Measurements from ENCODE around the gene RAPGEF4.
"Not testable (repeated sequence)": the region's sequence is repeated elsewhere in the genome, so short reads cannot be mapped to it uniquely, and the experiment has no call there.

The RAPGEF4 gene

DNA sequence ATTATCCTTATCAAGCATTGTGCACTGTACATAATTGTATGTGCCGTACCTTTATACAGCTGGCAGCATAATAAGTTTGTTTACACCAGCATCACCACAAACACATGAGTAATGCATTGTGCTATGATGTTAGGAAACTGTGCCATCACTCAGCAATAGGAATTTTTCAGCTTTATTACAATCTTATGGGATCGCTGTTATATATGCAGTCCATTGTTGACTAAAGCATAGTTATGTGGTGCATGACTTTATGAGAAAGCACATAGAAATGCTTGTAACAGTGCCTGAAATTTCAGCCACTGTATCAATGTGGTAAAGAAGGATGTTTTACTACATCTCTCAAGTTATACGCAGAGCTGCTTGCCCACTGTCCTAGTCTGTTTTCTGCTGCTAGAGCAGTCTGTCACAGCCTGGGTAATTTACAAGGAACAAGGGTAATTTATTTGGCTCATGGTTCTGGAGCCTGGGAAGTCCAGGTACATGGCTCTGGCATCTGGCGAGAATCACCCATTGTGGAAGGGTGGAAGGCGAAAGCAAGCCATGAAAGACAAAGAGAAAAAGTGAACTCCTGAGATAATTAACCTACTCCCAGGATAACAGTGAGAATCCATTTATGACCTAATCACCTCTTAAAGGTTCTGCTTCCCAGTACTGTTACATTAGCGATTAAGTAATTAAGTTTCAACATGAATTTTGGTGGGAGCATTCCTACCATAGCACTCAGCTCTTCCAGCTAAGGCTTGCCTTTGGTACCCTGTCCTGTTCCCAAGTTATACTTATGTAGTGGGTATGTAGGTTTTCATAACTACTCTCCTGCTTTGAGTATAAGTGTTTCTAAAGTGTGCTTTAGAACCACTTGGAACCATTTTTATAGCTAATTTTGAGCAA is 344.6 kb downstream of the RAPGEF4 start:
- DNase-seq = no peak

DNA sequence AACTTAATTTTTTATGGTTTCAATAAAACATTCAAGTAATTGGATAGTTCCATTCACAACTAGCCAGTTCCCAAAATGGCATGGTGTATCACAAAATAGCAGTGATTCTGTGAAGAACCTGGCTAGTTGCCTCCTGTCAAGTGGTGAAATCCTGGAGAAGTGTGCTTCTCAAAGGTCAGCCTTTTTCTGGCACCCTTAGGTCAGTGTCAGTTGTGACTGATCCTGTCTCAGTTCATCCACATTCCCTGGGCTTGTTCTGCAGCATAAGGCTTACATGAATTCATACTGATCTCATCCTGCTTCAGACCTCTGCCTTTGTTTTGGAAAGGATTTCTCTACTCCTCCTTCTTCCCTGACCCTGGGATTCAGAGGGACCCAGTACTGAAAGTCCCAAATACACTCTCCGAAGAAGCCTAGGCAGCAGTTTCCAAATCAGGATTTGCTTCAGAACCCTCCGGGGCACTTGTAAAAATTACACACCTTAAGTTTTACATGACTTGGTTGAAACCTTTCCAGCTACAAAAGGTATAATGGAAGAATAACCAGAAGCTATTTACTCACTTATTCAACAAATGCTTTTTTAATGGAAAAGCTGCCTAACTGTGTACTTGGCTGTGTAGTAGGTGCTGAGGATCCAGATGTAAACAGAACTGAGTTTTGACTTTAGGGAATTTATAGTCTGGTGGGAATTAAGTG is 351.0 kb downstream of the RAPGEF4 start:
- no peak for DNase-seq

DNA sequence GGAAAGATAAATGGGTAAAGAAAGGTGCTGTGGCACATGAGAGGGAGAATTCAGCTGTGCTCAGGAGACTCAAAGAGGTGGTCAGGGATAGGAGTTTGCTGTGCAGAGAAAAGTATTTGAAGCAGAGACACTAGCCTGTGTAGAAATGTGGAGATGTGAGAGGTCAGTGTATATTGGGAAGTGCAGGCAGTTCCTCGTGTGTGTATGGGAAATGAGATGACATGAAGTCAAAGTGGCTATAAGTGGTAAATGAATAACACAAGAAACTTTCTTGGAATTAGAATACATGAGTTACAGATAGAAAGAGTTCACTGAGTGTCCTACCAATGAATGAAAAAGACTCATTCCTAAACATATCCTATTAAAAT is 351.6 kb downstream of the RAPGEF4 start:
- DNase-seq = no peak

DNA sequence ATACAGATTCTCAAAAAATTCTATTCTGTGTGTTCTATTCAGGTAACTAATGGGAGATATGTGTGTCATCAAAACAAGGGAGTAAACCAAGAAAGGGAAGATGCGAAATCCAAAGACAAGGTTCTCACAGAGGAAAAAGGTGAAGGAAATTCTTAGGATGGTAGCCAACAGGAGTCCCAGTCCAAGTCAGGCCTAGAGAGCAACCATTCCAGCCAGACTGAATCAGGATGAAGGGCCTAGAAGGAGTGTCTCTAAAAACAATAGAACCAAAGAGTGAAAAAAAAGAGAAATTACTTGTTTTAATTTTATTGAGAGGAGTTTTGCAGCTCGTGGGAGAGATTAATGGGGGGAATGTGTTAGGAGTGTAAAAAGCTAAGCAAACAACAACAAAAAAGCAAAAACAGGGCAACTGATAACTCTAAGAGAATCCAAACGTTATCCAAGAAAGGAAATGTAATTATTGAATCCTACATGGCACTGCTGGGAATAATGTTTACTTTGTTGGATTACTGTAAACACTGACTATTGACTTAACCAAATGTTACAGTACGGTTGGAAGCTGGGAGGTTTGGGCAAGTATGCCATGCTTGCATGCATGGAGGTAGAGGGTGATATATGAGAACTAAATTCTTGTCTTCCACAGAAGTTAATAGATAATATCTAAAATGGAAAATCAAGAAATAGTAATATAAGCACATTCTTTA is 352.3 kb downstream of the RAPGEF4 start:
- no peak for DNase-seq

DNA sequence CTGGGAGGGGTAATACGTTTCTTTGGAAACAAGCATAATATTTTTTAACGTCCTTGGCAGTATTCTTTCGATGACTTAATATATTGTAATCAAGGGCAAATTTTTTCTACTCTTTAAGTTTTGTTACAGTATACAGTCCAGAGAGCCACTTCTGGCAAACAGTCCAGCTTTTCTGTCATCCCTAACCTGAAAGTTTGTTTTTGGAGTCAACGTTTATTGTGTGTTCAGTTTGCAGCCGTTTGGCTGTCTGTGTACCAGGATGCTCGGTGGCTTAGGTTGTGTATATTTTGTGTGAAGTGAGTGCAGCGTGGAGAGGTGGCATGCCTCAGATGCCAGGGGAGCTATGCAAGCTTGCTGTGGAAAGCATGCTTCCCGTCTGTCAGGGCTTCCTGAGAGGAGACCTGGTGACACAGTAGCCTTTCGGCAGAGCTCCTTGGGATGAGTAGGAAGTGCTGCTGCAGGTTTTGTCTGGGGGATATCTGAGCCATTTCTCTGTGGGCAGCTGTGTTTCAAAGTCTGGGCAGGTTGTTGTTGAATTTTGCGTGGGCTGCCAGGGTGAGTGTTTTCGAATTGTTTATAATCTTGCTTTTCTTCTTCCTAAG is 354.7 kb downstream of the RAPGEF4 start:
- DNase-seq = no peak

DNA sequence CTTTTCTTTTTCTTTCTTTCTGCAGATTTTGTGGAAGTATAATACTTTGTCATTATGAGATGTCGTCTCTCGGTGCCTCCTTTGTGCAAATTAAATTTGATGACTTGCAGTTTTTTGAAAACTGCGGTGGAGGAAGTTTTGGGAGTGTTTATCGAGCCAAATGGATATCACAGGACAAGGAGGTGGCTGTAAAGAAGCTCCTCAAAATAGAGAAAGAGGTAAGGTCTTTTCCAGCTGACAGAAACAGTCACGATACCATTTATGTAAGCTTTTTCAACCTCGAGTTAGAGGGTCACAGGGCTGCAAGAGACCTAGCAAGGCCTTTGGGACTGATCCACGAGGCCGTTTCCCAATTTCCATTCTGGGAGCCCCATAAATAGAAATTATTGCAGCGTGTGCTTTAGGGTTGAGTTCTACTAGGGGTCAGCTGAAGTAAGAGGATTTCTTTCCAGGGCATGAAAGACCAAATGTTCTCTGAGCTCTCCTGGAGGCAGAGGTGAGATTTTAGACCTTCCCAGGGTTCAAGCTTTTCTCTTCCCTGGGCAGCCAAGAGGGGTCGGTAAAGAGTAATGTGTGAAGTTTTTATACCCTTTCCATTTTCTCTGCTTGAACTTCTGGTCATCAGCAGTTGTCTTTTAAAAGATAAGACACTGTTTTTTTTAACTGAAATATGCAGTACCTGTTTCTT is 355.5 kb downstream of the RAPGEF4 start:
- no peak for DNase-seq

DNA sequence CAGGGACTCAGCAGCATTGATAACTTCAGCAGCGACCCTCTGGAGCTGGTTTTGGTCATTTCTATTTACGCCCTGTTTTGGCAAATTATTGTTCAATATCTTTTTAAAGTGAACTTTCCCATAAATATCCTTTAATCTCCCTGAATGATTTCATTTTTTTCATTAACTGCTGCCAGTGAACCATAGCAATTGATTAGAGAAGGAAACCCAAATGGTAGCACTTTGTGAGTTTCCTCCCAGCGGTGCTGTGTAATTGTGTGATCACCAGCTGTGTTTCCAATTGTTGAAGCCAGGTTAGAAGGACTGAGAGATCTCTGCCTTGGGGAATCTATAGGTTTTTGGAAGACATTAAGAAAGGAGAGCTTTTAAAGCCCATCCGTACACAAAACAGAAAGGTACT is 356.3 kb downstream of the RAPGEF4 start:
- no peak for DNase-seq

DNA sequence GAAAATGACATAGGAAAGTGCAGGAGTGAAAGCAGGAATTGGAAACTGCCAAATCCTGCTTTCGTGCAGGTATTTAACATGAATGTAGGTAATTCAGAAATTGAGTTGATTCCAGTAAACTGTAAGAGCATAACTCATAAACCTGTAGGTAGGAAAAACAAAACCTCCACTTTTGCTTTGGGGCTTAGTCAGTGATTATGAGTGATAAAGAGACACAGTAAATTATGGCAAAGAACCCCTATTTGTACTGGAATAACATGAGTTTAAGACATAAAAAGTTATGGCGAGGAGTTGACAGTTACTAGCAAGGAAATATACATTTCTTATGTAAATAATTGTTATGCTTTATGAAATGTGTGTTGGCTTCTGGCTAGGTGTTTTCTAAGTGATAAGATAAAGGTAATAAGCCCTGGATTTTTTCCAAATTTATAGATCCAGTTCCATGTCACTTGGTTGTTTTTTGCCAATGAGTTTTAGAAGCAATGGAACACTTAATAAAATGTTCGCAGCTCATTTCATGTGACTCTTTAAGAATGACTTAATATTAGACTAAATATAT is 357.3 kb downstream of the RAPGEF4 start:
- no peak for DNase-seq

DNA sequence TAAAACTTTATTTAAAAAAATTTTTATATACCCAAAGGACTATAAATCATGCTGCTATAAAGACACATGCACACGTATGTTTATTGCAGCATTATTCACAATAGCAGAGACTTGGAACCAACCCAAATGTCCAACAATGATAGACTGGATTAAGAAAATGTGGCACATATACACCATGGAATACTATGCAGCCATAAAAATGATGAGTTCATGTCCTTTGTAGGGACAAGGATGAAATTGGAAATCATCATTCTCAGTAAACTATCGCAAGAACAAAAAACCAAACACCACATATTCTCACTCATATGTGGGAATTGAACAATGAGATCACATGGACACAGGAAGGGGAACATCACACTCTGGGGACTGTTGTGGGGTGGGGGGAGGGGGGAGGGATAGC is 358.0 kb downstream of the RAPGEF4 start:
- not testable (repeated sequence) for DNase-seq

DNA sequence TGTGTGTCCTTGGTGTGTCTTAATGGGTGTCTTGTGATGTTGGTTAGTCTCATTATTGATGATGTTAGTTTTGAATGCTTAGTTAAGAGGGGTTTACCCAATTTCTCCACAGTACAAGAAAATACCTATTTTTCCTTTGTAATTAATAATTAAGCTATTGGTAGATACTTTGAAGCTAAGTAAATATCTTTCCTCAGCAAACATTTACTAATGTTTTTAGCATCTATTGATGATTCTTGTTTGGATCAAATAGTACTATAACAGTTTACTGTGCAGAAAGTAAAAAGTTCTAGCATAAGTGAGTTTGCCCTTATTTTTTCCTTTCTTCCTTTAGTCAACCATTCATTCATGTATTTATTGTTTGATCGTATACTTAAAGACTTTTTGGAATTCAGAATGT is 359.1 kb downstream of the RAPGEF4 start:
- no peak for DNase-seq

DNA sequence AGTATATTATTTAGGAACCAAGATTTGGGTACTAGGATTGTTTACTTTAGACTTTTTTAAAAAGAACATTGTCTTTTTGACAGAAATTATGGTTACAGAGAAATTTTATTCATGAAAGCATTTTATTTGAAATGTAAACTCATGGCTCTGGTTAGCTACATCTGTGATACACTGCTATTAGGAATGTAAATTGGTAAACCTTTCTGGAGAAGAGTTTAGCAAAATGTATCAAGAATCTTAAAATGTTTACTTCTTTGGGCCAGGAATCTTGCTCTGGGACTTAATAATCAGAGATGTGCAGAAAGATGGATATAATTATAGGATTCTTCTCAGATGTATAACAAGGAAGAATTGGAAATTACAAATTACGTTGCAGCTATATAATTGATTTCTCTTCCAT is 359.7 kb downstream of the RAPGEF4 start:
- no peak for DNase-seq

DNA sequence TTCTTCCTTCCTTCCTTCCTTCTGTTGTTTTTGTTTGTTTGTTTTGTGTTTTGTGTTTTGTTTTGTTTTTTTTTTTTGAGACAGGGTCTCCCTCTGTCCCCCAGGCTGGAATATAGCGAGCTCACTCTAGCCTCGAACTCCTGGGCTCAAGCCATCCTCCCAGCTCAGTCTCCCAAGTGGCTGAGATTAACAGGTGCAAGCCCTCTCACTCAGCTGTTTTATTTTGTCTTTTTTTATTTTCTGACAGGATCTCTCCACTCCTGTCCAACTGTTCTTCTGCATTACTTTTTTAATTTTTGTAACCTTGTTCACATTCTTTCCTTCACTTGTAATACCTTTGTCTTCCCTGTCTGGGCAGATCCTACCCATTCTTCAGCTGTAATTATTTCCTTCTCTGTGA is 363.6 kb downstream of the RAPGEF4 start:
- no peak for DNase-seq

DNA sequence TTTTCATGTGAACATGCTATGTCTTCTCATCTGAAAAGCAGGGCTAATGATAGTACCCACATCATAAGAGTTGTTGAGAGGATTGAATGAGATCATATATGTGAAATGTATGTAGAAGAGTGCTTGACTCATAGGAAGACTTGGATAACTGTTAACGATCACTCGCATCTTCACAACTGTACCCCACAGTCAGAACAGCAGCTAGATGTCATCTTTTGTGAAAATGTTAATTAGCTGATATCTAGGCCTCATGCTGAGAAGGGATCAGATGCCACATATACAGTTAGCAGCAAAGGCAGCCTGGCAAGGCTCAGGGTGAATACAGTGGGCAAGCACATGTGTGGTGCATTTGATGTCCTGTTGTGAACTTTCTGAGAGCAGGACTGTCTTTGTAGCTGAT is 364.2 kb downstream of the RAPGEF4 start:
- no peak for DNase-seq

DNA sequence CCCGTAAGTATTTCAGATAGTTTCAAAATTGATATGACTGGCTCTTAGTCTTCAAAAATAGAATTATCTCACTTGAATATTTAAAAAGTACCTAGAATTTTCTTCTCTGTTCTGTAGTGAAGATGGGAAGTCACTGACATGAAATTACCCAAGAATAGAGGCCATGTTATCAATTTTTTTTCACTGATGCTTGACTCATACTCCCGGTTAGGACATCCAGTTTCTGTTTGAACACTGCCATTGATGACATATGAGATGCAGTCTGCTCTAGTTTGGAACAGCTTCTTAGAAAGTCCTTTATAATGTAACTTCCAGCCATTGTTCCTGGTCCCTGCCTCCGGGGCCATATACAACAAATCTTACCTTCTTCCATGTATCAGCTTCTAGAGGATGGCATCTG is 366.0 kb downstream of the RAPGEF4 start:
- DNase-seq = no peak

Data from stimulated activated CD4-positive, alpha-beta T cell treated with anti-CD3 and anti-CD28 coated beads, Interleukin-4, amount 100 ng/mL, for 1 hour (primary cell).